HG03108 (cell line): ENCODE data around the gene DZANK1.
"Not testable (repeated sequence)": the region's sequence is repeated elsewhere in the genome, so short reads cannot be mapped to it uniquely, and the experiment has no call there.

Experiments used
- ATAC-seq: cut with Tn5 transposase; IDR thresholded peaks from one replicate; pipeline ENCODE4 v1.9.1; 2021; ENCODE audit warnings: moderate library complexity; ENCODE audit not compliant: unreplicated experiment

Gene DZANK1

DNA sequence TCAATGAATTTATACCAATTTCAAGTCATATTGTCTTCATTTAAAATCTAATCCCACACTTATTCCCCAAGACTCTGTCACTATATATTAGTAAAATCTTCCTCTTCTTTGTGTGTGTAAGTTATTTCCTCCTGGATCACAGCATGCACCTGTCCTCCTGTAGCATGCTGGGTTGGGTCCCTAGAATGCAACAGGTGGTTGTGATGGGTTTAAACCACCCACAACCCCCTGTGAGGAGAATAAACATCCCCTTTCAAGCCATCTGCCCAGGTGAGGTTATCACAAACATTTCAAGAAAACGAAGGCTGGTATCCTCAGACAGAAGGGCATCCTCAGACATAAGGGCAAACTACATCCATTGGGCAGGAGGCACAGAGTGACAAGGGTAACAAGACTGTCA, 26.4 kb downstream of the DZANK1 start:
- no peak for ATAC-seq

DNA sequence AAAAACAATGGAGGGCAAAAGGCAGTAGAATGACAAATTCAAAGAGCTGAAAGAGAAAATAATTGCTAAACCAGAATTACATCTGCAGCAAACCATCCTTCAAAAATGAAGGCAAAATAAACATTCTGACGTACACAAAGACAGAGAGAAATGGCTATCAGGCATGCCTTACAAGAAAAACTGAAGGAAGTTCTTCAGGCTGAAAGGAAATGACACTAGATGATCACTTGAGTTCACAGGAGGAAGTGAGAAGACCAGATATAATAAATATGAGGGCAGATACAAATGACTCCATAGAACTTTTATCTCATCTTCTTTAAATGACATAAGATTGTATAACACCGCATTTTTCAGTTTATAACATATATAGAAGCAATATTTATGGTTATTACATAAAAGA, 30.0 kb downstream of the DZANK1 start:
- no peak for ATAC-seq

DNA sequence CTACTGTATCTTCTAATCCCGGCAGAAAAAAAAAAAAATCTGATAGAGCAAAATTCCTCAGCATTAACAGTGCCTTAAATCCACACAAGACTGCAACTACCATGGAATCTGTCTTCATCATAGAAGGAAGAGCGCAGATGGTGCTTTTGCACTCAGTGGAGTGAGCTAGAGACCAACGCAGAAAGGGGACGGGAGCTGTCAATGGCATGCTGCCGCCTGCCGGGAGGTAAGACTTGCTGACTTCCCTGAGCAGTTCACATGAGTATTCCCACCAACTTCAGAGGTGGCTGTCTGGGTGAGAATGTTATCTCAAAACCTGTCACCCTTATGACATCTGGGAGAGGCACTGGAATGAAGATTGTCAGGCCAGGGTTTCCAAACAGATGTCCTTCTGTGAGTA, 35.6 kb downstream of the DZANK1 start:
- no peak for ATAC-seq

DNA sequence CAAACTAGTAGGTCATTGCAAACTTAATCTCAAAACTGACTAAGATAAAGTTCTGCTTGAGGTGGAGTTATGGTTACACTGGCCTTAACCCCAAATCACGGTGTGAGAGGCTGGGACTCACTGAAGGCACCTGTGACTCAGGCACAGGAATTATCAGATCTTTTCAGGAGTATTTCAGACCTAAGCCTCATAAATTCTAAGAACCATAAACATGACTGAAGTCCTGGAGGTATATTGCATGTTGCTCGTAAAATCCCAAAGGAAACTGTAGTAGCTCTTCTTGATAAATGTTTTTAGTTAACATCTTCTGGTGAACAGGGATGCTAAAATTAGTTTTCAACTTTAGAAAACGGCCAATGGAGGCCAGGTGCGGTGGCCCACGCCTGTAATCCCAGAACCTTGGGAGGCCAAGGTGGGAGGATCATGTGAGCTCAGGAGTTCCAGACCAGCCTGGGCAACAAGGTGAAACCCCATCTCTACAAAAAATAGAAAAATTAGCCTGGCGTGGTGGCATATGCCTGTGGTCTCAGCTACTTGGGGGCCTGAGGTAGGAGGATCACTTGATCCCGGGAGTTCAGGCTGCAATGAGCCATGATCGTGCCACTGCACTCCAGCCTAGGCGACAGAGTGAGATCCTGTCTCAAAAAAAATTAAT, 36.5 kb downstream of the DZANK1 start:
- no peak for ATAC-seq

DNA sequence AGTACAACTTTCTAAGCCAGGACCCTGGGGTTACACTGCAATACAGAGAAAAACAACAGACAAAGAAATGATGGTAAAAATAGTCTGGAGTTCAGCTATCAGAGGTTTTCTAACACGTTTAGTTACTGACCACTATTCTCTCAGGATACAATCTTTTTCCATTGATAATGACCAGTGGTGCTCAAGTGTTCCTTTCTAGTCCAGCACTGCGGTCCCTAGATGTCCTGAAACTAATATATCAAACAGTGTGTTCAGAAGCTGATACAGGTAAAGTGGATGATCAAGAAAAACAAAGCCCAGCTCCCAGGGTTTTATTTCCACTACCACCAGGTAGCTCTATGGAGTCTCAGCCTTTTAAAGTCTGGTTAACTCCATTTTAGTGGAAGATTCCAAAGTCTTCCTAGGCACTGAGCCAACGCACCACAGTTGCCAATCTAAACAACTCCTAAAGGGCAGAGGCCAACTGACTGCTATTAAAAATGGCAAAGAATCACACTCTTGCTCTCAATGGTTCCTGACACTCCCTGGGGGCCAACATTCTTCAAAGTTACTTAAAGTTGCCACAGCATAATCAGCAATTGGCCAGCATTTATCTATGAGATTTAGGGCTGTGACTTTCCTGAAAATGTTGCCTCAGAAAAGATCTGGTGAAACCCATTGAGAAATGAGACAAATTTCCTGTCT, 38.2 kb downstream of the DZANK1 start:
- no peak for ATAC-seq

DNA sequence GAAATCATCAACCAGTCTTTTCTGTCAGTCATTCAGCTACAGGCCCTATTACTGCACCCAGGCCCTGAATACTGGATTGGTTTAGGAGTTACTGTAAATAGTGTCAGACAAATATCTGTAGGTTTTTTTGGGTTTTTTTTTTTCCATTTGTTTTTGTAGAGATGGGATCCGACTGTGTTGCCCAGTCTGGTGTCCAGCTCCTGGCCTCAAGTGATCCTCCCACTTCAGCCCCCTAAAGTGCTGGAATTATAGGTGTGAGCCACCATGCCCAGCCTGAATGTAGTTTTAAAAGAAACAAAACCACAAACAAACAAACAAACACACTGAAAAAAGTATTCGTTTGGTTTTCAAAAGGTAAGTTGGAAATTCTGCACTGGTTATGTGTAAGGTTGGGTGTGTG, 39.6 kb downstream of the DZANK1 start:
- no peak for ATAC-seq

DNA sequence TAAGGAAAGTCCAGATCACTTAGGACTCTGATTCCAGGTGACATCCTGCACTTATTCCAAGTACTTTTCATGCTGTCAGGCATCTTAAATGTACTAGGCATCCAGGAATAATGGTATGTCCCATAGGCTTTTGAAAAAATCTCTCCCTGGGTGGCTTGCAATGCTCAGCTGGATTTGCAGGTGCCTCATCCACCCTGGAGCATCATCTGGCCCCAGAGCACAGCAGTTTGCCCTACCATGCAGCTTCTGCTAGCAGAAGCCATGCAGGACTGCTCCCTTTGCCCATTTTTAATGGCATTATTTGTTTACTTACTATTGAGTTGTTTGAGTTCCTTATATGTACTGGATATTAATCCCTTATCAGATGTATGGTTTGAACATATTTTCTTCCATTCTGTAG, 45.2 kb downstream of the DZANK1 start:
- no peak for ATAC-seq

DNA sequence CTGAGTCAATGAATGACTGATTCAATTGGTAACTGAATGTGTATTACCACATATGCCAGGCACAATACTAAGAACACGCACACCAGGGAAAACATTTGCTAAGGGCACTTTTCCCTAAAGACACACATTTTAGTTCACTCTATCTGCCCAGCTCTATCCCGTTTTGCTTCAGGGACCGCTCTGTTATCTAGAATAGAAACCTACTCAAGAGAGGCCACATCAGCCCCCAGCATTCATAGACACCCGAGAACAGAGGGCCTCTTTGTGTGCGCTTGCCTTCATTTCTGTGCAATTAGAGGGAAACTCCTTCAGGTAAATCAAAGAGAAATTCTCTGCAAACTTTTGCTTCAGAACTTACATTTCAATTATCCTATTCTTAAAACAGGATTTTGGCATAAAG, 50.3 kb downstream of the DZANK1 start:
- ATAC-seq = no peak

DNA sequence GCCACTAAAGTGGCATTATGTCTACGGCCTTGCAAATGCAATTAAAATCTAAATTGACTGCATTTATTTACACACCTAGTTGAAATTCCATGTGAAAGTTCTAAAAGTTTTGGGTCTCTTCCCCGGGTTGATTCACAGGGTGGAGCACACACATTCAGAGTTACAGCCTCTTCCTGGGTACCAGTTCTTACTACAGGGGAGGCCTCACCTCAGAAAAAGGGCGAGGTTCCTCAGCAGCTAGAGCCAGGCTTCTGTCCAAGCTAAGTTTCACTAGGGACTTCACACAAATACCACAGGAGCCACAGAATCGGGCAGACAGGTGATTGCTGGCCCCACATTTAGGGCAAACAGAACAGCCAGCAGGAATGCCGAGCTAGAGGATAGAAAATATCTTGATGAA, 52.7 kb downstream of the DZANK1 start:
- no peak for ATAC-seq

DNA sequence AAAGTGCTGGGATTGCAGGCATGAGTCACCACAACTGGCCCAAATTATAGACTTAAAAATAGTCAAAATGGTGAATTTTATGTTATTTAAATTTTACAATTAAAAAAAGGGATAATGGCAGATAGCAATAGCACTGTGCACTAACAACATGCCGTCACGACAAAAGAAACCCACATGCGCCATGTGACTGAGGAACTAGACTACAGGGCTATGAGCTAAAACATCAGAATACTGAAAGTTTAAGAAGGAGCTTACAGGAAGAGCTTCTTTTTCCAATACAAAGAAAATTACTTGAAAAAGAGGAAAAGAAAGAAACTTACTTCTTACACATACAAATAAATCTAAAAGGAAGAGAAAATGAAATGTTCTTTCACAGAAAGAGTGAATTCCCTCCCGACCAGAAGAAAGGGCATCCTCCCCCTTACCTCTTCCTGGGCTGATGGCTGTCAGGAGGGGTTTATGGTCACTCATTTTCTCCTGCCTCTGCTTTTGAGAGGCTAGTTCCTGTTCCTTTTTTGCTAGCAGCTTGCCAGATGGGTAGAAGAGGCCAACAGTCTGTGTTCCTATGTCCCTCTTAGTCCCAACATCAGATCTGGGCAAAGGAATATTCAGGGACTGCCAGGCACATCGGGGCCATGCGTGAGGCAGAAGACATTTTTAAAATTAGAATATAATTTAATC, 54.5 kb downstream of the DZANK1 start:
- no peak for ATAC-seq

DNA sequence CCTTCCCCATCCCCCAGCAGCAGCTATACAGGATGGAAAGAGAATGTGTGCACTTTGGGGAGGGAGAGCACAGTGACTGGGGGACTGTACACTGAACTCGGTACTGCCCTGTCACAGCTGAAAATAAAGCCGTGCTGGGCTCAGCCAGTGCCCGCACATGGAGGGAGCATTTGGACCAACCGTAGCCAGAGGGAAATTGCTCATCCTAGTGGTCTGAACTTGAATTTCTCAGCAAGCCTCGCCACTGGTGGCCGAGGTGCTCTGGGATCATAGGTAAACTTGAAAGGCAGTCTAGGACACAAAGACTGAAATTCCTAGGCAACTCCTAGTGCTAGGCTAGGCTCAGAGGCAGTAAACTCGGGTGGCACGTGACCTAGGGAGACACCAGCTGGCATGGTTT, 61.0 kb downstream of the DZANK1 start:
- no peak for ATAC-seq

DNA sequence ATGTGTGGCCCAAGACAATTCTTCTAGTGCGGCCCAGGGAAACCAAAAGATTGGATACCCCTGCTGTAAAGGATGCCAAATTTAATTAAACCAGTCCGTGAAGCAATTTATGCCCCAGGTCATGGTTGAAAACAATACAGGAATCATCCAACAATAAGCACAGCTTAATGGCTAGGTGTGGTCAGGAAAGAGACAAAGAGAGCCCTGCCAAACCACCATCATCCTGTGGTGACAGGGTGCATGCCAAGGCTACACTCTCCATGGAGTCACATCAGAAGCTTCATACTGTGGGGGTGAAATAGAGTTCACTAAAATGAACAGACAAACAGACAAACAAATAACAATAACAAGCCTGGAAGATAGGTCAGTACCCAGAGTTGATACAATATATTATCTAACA, 62.7 kb downstream of the DZANK1 start:
- no peak for ATAC-seq

DNA sequence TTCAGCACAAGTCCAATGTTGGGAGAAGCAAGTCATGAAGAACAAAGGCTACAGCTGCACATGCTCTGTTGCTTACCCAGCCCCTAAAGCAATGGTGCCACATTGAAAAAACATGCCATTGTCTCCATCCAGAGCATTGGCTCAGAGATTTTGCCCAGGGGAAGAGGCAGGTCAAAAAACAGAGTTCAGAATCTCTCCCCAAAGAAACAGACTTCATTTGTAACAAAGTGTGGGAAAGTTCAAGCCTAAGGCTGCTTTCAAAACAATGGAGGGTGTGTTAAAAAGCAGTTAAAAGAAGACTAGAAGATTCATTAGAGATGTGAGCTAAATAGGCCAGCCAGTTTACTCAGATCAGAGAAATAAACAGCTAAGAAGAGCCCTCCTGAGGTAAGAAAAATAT, 63.6 kb downstream of the DZANK1 start:
- ATAC-seq = no peak

DNA sequence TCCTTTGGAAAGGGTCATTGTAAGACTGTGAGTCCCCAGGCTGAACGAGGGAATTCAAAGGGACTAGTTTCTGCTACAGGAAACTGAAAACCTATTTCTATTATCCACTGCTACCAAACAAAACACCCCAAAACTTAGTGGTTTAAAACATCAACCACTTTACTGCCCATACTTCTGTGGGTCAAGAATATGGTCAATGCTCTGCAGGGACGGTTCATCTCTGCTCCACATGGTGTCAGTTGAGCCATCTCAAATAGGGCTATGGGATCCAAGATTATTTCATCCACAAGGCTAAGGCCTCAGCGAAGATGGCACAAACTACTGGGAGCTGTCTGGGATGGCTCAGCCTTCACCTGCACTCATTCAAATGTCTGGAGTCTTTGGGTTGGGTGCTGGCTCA, 65.5 kb downstream of the DZANK1 start:
- no peak for ATAC-seq

DNA sequence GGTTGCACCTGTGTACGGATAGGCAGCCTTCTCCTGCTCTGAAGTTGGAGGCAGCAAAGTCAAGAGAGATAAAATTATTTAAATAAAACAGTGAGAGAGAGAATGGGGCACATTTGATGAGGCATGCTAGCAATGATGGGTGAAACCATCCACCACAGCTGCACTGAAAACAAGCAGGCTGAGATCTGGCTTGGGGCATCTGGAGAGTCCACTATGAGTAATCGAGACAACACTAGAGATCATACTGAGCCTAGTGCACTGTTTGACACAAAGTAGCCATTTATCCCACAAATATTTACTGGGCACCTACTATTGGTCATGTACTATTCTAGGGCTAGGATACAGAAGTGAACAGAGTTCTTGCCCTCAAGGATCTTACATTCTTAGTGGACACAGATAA, 66.4 kb downstream of the DZANK1 start:
- ATAC-seq = no peak

DNA sequence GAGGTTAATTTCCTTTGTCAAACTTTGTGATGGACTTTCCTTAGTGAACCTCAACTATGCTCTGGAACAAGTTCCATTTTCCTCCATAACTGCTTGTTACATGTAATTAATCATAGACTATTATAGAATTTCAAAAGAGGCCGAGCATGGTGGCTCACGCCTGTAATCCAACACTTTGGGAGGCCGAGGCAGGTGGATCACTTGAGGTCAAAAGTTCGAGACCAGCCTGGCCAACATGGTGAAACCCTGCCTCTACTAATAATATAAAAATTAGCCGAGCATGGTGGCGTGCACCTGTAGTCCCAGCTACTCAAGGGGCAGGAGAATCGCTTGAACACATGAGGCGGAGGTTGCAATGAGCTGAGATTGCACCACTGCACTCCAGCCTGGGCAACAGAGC, 68.1 kb downstream of the DZANK1 start:
- not testable (repeated sequence) for ATAC-seq

DNA sequence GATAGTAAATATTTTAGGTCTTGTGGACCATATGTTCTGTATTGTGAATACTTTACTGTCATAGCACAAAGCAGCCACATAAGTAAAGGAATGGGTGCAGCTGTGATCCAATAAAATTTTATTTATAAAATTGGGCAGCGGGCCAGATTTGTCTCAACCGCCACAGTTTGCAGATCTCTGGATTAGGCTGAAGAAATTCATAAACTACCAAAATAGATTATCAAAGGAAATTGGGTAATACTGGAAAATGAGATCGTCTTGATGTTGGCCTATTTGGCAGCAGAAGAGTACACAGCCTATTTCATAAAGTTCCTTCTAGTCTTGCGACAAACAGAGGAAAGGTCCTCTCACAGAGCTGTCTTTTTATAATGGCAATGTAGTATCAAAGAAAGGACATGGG, 69.8 kb downstream of the DZANK1 start:
- ATAC-seq = no peak

DNA sequence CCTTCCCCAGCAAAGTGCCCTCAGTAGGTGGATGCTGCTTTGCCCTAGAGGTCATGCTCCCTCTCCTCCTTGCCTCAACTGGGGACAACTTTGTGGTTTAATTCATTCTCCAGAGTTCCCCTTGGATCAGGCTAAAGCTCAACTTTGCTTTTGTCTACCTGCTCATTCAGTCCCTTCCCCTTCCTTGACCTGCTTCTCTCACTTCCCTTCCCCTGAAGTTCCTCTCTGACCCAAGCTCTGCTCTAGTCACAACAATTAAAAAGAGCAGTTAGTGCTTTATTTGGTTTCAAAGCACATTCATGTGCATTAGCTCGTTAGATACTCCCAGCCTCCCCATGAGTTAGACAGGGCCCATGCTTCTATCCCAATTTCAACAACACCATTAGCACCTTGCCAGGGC, 71.3 kb downstream of the DZANK1 start:
- no peak for ATAC-seq

DNA sequence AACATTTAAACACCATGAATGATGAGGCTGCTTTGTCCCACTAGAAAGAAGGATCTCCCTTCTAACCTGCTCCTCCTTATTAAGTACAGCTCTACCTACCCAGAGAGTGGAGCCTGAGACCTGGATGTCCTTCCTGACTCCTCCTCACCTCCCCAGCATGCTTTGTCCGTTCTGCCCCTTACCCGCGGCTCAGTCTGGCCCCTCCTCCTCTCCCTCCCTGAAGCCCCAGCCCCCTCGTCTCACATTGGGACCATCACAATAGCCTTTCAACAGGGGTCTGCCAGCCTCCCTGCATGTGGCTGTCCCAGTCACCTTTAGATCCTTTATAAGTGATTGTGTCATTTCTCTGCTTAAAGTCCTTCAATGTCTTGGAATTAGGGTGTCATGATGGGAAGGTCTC, 72.5 kb downstream of the DZANK1 start:
- ATAC-seq = no peak

DNA sequence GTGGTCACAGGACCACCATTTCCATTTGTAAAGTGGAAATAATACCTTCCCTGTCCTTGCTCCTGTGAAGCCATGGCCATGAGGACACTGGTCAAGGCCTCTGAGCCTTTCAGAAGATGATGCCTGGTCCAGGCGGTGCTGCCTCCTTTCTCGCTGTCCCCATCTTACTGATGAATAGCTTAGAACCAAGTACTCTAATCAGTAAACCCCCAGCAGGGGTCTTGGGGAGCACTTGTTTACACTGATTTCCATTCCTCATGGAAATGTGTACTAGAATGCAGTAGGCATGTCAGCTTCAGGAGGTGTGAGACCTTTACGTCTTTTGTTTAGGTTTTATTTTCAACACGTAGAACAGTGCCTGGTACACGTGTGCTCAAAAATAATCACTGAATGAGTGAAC, 75.1 kb downstream of the DZANK1 start:
- ATAC-seq = no peak

DNA sequence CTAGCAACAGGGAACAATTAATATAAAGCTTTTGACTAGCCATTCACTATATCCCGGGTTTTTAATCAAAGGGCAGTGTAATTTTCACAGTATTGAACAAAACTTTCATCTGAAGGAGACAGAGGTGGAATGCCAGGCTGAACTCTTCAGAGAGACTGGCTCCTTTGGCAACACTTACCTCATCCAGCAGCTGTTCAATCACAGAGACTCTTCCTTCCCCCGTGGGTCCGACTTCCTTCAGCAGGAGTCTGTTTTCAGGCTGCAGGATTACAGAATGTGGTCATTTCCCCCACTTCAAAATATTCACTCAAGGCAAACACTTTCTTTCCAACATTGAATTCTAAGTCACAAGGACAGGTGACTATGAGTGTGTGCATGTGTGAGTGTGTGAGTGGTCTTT, 76.6 kb downstream of the DZANK1 start:
- ATAC-seq = no peak

DNA sequence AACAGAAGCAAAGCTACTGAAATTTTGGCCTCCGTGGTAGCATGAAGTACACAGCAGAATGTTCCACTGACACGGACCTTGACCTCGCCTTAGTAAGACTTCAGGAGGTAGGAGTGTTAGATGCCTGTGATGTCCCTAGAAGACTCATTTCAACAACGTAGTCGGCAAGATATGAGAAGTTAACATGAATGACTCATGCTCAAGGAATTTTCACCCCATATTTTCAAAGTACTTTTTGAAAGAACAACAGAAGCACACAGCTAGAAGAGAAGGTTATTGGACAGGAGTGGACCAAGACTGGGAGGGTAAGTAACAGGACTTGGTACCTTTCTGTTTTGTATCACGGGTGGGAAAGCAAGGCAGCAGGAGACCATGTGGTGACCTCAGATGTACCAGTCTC, 78.0 kb downstream of the DZANK1 start:
- no peak for ATAC-seq
